Neural progenitor cell (in vitro differentiated cells): ENCODE data around the gene SDF4.

Source experiments
- CTCF ChIP-seq: fragments of 200-600 bp; sonication (generic); IDR thresholded peaks from 2 replicates; pipeline ENCODE4 v1.5.1; 2017; ENCODE audit warnings: antibody characterized with exemption, mild to moderate bottlenecking
- EZH2phosphoT487 ChIP-seq: fragments of 200-600 bp; sonication (generic); IDR thresholded peaks from 2 replicates; pipeline ENCODE4 v1.6.1; 2017; ENCODE audit warnings: antibody characterized with exemption

GRCh38 chr1:1225913-1226312, 5.9 kb downstream of the SDF4 start:
- TF ChIP-seq CTCF (no peak), EZH2phosphoT487 (no peak)
